Heart right ventricle (tissue), 16 donors: ENCODE data around the gene SIX1. TPM values are rescaled to one million over a fixed set of nuclear protein-coding genes. Genes with fewer than 3 reads are reported as not detected.

Source experiments
- ATAC-seq, 8 donors: fragments of 200-7000 bp; cut with Tn5 transposase; one replicate each; pipeline ENCODE4 v1.9.1; 2020; ENCODE audit warnings: mild to moderate bottlenecking in 8 of 8, moderate library complexity in 8 of 8, moderate number of reproducible peaks in 1 of 8
- DNase-seq, 2 donors: peaks; one replicate each; pipeline ENCODE4 v3.0.0-alpha.2; 2020
- H3K27ac ChIP-seq, 10 donors: fragments of 200-600 bp; sonication (generic) in 2 of 10; one replicate each; pipeline versions ENCODE4 v1.5.0 to v1.8.0; 2020 to 2022; ENCODE audit warnings: mild to moderate bottlenecking in 3 of 10
- H3K27me3 ChIP-seq, 7 donors: fragments of 200-600 bp; one replicate each; pipeline ENCODE4 v1.8.0; 2021 to 2022; ENCODE audit warnings: mild to moderate bottlenecking in 2 of 7
- H3K36me3 ChIP-seq, 9 donors: fragments of 200-600 bp; sonication (generic) in 1 of 9; one replicate each; pipeline versions ENCODE4 v1.5.0 to v1.8.0; 2020 to 2022; ENCODE audit warnings: mild to moderate bottlenecking in 2 of 9
- H3K4me1 ChIP-seq, 9 donors: fragments of 200-600 bp; sonication (generic) in 1 of 9; one replicate each; pipeline versions ENCODE4 v1.5.0 to v1.8.0; 2020 to 2022; ENCODE audit warnings: mild to moderate bottlenecking in 4 of 9
- H3K4me3 ChIP-seq, 10 donors: fragments of 200-600 bp; sonication (generic) in 2 of 10; one replicate each; pipeline versions ENCODE4 v1.5.0 to v1.8.0; 2020 to 2022; ENCODE audit warnings: mild to moderate bottlenecking in 7 of 10, moderate library complexity in 2 of 10
- H3K9me3 ChIP-seq, 11 donors: fragments of 200-600 bp in 10 of 11; sonication (generic) in 2 of 11; one replicate each; pipeline versions ENCODE4 v1.5.0 to v1.8.0; 2013 to 2022; ENCODE audit warnings: mild to moderate bottlenecking in 2 of 11, control low read depth in 1 of 11, moderate library complexity in 1 of 11
- CTCF ChIP-seq, 9 donors: fragments of 200-600 bp; sonication (generic) in 2 of 9; IDR thresholded peaks; one replicate each; pipeline versions ENCODE4 v1.5.0 to v1.8.0; 2021 to 2022; ENCODE audit warnings: antibody characterized with exemption in 9 of 9, mild to moderate bottlenecking in 5 of 9, moderate library complexity in 1 of 9
- WGBS, 2 donors: extraction: QIAGEN DNeasy Blood & Tissue Kit; methylation state at CpG; one replicate each; pipeline ENCODE4 v1.1.7; 2013; ENCODE audit warnings: inconsistent platforms in 1 of 2; 5-methylcytosine and 5-hydroxymethylcytosine counted together
- intact Hi-C, 10 donors: fragments of 100-400 bp; cut with DNase I; formaldehyde crosslinking; loops; one replicate each; pipeline versions ENCODE4 v1.11.1 to v1.14.2; 2022
- polyA plus RNA-seq, 2 donors: library from polyadenylated mRNA; stranded (reverse); fragments of 200-250 nt; gene quantifications; one replicate each; pipeline ENCODE4 v1.2.3, GENCODE V29; 2013
- total RNA-seq, 10 donors: library from RNA; stranded (reverse); fragmentation: NEBNext Ultra II Directional in 3 of 10; extraction: Animal tissue kit (Norgen Biotek cat#: 25700) in 3 of 10; gene quantifications; one replicate each; pipeline versions ENCODE4 v1.2.1 to v1.2.4, GENCODE V29; 2021 to 2023
- donor health status: Arrhythmogenic right ventricular cardiomyopathy.
- donor health status: ischemic (EF 13 %, LVEDD 7.1; RV severe dilation, severe dysfunction).
- donor health status: healthy with polysubstance abuse.
- donor health status: DM: no; HTN: yes; CAD: no.
- donor health status: DM: no; HTN: no; CAD: no.
- donor health status: ischemic (EF 25% LVEDD 6.9; RV normal size, moderate dysfunction).
- donor health status: ischemic (EF 25% LVEDD 5.7; RV mildly dilated, moderate dysfunction).
- donor health status: healthy.
- donor health status: DM: yes; HTN: yes; CAD: no.
- donor health status: Ischemic cardiomyopathy.
- donor health status: ischemic (EF 35%, LVEDD 5.7; RV mildly dilated, moderate dysfunction).
- donor health status: nonischemic (EF 11% LVEDD 7.7; RV severe dilation, severe dysfunction).
- donor health status: DM: yes; HTN: yes; CAD: no.
- donor health status: PGD.
- donor health status: ischemic (EF 29% LVEDD 5.4; RV normal size, mild dysfunction).
- donor health status: nonischemic (EF 23%, LVEDD 6.1; RV moderate dilation, normal function).

SIX1 gene
- total and polyA plus RNA-seq, 12 donors: 0.04 to 0.33 TPM; not detected in 10

- 2% methylated on average over 47 of the region's 47 CpGs for WGBS, 2 donors
- TF ChIP-seq CTCF (IDR thresholded peaks at IDR 0.05): no peak
- H3K27me3 ChIP-seq: peaks cover 18 to 100% (median 100%) of the 10 kb centered on the region in 7 donors
- no peaks in the 10 kb centered on the region for H3K9me3 ChIP-seq
- H3K4me1 ChIP-seq: peaks cover 0 to 38% (median 29%) of the 10 kb centered on the region in 9 donors
- no peaks in the 10 kb centered on the region for H3K36me3 ChIP-seq
- ATAC-seq: peak in 4 of 8 donors; percentile 11 to 33 (median 30)
- H3K27ac ChIP-seq: peak overlapping the region in 1 of 10 donors; percentile 29
- no peak for DNase-seq
- peak overlapping the region; percentile 45 to 71 (median 65) for H3K4me3 ChIP-seq
- intact Hi-C loops: loop anchor here in 2 of 10 donors (5.0 to 10.0 kb wide), 2 partner anchors 65 to 367 kb away; partner anchors contain the start of gene SIX4 (in 1 of the 2)
These were observed 8.4 kb upstream of the SIX1 start for GRCh38 chr14:60657456-60658210.

GRCh38 chr14:60656686-60657455, 7.6 kb upstream of the SIX1 start:
- ATAC-seq (peak; percentile 60 to 88 (median 78)), DNase-seq (peak; percentile 21 to 48)
- Histone ChIP-seq H3K4me3 (peak overlapping the region; percentile 45 to 71 (median 65)), H3K4me1 (peaks cover 0 to 45% (median 36%) of the 10 kb centered on the region in 9 donors), H3K9me3 (no peaks in the 10 kb centered on the region), H3K27me3 (peaks cover 26 to 100% (median 100%) of the 10 kb centered on the region in 7 donors), H3K27ac (peak overlapping the region in 1 of 10 donors; percentile 29), H3K36me3 (no peaks in the 10 kb centered on the region)
- peak in 8 of 9 donors; percentile 17 to 66 (median 46) for TF ChIP-seq CTCF (IDR thresholded peaks at IDR 0.05)
- 1 to 2% methylated on average over 74 to 75 of the region's 75 CpGs for WGBS, 2 donors
- intact Hi-C loops: loop anchor here in 2 of 10 donors (5.0 to 10.0 kb wide), 2 partner anchors 65 to 368 kb away; partner anchors contain the start of gene SIX4 (in 1 of the 2)

GRCh38 chr14:60655898-60656685, 6.8 kb upstream of the SIX1 start:
- Histone ChIP-seq H3K9me3 (no peaks in the 10 kb centered on the region), H3K36me3 (no peaks in the 10 kb centered on the region), H3K4me3 (peak overlapping the region in 9 of 10 donors; percentile 45 to 71 (median 65)), H3K4me1 (peaks cover 0 to 47% (median 38%) of the 10 kb centered on the region in 9 donors), H3K27ac (no peak overlapping the region), H3K27me3 (peaks cover 28 to 100% (median 100%) of the 10 kb centered on the region in 7 donors)
- DNase-seq (no peak), ATAC-seq (peak in 1 of 8 donors; percentile 14)
- TF ChIP-seq CTCF (IDR thresholded peaks at IDR 0.05): no peak
- WGBS, 2 donors: 19 to 21% methylated on average over 36 of the region's 36 CpGs
- intact Hi-C loops: loop anchor here in 2 of 10 donors (5.0 to 10.0 kb wide), 2 partner anchors 66 to 369 kb away; partner anchors contain the start of gene SIX4 (in 1 of the 2)
